HG02884 (cell line): ENCODE results near the gene HECTD4.
"Not testable (repeated sequence)": the region's sequence is repeated elsewhere in the genome, so short reads cannot be mapped to it uniquely, and the experiment has no call there.

ENCODE experiments used
- ATAC-seq: cut with Tn5 transposase; IDR thresholded peaks from one replicate; pipeline ENCODE4 v1.9.1; 2021; ENCODE audit warnings: mild to moderate bottlenecking, moderate library complexity; ENCODE audit not compliant: unreplicated experiment

HECTD4 gene

DNA sequence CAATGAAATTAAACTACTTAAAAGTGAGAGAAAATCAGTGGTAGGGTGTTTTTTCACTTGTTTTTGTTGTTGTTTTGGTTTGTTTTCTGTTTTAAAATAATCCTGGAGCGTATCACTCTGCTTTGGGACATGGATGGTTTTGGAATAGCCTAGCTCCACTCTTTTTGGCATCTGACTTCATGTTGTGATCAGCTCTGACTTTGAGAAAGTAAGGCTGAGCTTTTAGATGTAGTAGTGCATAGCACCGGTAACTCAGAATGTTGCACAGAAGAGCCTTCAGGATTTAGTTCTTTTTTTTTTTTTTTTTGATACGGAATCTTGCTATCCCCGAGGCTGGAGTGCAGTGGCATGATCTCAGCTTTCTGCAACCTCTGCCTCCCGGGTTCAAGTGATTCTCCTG lies 248.8 kb downstream of the HECTD4 start:
- no peak for ATAC-seq

DNA sequence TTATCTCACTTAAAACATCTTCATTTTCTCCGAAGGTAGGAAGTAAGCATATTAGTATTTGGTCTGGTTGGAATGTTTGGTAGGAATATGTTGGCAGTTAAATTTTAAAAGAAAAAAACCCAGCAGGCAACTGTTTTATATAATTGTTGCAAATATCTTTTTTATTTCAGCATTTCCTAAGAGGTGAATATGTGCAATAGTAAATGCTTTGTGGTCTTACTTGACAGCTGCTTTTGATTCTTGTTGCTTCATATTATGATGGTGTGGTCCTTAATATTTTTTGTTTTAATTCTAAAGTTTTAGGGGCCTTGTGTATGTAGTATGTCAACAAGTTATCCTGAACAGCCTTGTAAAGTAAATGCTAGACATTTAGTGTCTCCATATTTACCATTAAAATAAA lies 250.5 kb downstream of the HECTD4 start:
- no peak for ATAC-seq

DNA sequence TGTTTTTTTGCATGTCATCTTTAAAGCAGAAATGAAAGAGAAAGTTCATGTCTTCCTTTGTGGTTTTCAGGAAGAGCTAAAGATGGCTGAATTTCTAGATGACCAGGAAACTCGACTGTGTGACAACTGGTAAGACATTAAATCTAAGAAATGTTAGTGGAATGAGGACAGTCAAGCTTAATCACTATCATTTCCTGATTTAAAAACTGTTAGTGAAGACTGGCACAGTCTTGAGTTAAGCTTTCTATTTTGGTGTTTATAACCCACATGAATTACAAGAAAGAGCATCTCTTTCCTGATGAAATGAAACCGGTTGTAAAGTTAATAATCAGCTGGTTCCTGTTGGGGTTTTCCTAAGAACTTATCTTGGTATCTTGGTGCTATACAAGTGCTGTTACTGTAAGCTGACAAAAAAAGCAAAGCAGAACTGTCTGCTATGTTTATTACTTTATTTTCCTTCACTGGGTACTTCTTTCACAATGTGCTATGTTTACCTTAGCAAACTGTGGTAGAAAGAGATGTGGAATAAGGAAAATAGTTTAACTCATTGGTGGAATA lies 251.7 kb downstream of the HECTD4 start:
- peak; percentile 56 for ATAC-seq

DNA sequence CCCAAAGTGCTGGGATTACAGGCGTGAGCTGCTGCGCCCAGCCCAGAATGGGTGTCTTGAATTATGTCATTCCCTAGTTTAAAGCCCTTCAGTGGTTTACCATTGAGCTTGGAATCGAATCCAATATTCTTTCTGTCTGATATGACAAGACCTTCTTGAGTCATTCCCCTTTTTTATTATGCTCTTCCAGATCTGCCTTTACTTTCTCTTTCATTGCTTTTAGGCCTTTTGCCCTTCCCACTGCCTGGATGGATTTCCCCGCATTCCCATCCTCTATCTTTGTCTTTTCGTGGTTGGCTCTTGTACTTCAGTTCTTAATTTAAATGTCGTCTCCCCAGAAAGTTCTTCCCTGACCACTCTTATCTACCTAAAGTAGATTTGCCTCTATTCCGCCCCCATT lies 255.3 kb downstream of the HECTD4 start:
- ATAC-seq, result no peak

DNA sequence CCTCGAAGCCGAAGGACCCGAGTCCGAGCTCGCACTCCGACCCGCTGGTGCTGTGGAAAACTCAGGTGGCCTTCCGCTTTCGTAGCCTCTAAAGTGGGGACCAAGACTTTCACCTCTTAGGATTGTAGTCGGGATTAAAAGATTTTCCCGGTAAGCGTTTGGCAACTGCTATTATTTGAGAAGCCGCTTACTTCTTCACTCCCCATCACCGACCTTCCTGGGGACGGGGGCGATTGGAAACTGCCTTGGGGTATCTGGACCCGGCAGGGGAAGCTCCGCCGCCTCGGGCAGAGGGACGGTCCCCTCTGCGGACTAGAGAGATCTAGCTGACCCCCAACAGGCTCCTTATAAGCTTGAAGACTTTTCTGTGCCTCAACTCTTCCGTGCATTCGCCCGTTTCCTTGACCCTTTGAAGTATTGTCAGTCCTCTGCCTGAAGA lies 256.2 kb downstream of the HECTD4 start:
- no peak for ATAC-seq

DNA sequence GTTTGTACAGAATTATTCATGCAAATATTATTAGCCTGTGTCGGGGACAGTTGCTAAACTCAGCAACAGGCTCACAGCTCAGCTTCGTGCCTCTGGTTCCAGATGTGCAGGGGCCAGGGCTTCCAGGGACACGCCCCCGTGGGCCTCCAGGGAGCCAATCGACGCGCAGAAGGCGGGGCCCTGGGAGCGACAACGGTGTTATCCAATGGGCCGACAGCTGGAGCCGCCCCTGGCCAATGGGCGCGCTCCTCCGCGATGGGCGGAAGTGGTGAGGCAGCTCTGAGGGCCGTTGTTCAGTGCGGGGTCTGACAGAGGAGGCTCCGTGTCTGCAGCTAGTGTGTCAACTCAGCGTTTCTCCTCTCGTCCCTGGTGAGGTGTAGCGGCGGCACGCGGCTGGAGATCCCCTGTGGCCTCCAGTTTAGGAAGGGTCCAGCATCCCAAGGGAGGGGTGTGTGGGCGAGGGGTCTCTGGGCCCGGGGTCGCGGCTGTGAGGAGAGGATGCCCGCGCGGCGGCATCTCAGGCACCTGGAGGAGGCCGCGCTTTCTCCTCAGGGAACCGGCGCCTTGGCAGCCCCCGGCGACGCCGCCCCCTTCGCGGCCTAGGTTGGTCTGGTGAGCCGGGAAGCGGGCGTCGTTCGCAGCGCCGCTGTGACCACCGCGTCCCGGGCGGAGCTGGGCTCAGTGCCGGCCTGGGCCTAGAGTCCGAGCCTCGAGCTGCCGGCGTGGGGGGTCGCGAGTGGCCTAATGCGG lies 256.8 kb downstream of the HECTD4 start, which contains the start of gene TRAFD1:
Gene TRAFD1 (plus strand): TSS at position 311 of the 750 bp plus-strand sequence. CDS start 4,963 bp downstream, outside the sequence.
- ATAC-seq, result peak; percentile 95

DNA sequence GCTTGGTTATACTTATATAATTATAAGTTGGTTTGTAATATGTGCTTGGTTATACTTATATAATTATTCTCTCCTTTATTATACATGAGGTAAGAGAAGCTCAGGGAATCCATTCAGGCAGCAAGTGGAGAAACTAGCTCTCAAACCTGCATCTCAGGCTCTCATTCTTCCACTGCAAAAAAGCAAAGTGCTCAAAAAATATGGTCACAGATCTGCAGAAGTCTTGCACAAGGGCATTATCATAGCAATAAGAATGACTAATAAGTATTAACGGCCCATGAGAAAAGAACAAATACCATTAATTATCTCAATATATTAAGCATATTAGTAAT lies 257.3 kb downstream of the HECTD4 start:
- ATAC-seq, result peak; percentile 5

DNA sequence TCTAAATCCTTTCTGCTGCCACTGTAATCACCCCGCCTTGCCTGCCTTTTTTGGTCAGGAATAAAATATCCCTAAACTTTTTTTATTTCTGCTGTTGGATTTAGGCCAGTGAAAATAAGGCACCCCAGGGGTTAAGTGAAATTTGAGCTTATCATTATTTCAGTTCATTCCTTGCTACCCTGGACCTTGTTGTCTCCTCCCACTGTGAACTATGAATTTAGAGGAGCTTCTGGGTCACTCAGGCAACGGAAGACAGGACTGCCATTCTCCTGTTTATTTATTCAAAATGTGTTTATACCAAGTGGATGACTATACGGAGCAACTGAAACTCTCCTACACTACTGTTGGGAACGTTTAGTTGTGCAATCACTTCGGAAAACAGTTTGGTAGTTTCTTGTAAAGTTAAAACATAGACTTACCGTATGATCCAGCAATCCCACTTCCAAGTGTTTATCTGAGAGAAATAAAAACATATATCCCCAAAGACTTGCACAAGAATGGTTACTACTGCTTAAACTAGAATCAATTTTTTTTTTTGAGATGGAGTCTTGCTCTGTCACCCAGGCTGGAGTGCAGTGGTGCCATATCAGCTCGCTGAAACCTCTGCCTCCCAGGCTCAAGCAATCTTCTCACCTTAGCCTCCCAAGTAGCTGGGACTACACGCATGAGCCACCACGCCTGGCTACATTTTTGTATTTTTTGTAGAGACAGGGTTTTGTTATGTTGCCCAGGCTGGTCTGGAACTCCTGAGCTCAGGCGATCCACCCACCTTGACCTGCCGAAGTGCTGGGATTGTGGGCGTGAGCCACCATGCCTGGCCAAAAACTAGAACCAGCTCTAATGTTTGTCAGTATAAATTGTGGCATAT lies 259.2 kb downstream of the HECTD4 start:
- ATAC-seq, result no peak

DNA sequence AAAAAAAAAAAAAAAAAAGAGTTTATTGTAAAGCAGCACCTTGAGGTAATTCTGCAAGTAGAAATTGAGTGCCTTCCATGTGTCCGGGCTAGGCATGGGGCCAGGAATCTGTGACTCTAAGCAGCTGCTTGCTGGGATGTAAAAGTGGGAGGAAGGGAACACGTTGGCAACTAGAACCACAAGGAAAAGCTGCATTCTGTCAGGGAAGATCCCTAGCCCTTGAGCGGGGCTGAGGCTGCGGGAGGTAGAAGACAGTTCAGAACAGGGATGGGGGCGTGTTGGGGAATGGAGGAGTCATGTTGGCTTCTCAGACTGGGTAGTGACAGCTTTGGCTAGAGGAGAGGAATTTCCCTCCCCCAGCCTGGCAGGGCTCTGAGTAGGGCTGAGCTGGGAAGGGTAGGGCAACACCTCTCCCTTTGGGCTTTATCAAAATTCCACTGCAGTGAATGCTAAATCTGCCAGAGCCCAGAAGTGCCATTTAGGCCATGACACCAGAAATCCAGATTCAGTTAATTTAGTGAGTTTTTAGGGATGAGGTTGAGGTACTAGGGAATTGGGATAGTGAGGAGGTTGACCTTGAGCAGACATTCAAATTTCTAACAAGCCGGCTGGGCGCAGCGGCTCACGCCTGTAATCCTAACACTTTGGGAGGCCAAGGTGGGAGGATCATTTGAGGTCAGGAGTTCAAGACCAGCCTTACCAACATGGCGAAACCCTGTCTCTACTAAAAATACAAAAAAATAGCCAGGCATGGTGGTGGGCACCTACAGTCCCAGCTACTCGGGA lies 260.3 kb downstream of the HECTD4 start:
- ATAC-seq, result no peak

DNA sequence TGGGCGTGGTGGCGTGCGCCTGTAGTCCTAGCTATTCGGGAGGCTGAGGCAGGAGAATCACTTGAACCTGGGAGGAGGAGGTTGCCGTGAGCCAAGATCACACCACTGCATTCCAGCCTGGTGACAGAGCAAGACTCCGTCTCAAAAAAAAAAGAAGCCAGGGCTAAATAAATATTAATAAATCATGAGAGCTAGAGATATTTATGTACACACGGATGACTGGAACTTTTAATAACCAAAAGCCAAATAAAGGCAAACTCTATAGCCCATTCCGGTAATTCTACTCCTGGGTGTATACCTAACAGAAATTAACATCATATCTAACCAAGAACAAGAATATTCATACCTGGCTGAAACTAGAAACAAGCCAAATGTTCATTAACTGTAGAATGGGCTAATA lies 264.5 kb downstream of the HECTD4 start:
- no peak for ATAC-seq

DNA sequence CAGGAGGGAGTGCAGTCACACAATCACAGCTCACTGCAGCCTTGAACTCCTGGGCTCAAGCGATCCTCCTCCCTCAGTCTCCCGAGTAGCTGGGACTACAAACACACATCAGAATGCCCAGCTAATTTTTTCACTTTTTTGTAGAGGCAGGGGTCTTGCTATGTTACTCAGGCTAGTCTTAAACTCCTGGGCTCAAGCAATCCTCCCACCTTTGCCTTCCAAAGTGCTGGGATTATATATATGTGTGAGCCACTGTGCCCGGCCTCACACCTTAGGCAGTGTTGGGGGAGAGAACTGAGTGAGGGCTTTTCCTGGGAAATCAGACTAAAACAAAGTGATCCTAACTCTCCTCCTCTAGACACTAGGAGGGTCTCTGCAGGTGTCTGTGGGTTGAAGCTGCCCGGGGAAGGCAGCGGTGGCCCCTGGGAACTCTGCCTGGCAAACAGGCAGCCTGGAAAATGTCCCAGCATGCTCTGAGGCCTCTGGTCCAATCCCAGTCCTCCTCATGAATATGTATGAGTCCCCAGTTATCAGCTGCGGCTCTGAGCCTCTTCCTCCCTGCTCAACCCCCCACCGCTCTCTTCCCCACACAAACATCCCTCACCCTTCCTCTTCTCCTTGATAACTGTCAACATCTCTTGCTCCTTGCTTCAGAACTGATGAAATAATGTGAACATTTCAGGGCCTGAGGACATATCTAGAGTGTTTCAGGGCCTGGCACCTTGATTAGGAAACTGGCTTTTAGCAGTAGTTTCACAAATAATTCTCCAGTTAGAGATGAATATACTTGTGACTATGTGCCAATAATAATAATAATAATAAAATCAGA lies 265.8 kb downstream of the HECTD4 start:
- ATAC-seq, result no peak

DNA sequence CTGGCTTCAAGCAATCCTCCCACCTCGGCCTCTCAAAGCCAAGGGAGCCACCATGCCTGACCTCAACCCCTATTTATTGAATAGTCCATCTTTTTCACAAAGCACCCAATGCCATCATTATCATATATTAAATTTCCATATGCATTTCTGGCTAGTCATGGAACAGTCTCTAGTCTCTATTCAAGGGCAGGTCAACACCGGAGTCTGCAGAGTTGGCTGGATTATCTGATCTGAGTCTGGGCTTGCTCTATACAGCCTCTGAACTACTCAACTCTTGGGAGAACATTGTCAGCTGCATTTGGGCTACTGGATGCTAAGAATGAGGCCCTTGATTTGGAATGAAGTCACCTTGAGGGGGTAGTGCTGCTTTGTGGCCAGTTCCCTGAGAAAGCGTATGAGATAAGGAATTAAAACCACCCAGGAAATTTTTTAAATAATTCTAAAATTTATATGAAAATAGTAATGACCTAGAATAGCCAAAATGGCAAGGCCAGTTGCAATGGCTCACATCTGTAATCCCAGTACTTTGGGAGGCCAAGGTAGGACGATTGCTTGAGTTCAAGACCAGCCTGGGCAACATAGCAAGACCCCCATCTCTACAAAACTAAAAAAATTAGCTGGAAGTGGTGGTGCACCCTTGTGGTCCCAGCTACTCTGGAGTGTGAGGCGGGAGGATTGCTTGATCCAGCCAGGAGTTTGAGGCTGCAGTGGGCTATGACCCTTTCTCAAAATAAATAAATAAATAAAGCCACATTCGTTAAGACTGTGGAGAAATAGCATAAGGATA lies 266.8 kb downstream of the HECTD4 start:
- no peak for ATAC-seq

DNA sequence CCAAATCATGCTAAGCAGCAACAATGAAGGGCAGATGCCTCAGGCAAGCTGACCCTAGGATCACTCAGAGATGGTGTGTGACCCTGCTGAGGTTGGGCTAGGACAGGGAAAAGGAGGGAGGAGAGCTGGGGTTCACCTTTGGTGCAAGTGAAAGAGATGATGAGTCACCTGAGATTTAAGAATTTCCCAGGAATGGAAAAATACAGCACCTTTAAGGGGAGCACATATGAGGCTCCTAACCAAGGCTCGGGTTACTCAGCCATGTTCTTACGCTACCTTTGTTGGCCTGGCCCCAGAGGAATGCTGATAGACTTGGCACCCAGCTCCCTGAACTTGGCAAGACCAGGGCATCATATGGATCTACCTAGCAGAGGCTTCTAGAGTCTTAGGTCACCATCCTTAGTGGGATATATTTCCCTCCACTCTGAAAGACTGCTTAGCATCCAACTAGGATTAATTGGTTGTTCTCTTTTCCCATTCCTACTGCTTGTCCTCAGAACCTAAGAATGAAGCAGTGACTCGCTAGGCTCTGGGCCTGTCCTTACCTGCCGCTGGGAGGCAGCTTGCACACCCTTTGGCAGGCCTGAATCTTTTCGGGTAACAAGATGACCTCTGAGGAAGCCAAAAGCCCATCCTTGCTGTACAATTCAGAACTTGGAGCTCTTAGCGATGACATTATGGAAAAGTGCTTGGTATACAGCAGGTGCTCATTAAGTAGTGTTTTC lies 269.7 kb downstream of the HECTD4 start:
- ATAC-seq, result no peak

DNA sequence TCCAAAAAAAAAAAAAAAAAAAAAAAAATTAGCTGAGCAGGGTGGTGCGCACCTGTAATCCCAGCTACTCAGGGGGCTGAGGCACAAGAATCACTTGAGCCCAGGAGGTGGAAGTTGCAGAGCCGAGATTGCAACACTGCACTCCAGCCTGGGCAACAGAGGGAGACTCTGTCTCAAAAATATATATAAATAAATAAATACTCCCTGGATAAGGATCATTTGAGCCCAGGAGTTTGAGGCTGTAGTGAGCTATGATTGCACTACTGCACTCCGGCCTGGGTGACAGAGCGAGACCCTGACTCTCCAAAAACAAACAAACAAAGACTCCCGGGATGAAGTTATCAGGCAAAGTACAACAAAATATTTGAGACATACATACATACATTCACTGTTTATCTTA lies 270.3 kb downstream of the HECTD4 start:
- no peak for ATAC-seq

DNA sequence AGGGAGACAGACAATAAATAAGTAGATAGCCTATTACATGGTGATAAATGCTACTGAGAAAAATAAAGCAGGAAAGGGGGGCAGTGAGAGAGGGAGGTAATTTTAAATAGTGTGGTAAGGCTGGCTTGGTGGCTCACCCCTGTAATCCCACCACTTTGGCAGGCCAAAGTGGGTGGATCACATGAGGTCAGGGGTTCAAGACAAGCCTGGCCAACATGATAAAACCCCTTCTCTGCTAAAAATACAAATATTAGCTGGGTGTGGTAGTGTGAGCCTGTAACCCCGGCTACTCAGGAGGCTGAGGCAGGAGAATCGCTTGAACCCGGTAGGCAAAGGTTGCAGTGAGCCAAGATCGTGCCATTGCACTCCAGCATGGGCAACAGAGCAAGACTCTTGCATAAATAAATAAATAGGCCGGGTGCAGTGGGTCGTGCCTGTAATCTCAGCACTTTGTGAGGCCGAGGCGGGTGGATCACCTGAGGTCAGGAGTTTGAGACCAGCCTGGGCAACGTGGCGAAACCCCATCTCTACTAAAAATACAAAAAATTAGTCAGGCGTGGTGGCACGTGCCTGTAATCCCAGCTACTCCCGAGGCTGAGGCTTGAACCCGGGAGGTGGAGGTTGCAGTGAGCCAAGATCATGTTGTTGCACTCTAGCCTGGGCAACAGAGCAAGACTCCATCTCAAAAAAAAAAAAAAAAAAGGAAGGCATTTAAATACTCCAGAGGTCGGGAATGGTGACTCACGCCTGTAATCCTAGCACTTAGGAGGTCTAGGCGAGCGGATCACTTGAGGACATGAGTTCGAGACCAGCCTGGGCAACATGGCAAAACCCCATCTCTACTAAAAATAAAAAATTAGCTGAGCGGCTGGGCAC lies 271.2 kb downstream of the HECTD4 start:
- ATAC-seq, result not testable (repeated sequence)
